ENCODE results near the gene ANKRD1.
"Not testable (repeated sequence)": the region's sequence is repeated elsewhere in the genome, so short reads cannot be mapped to it uniquely, and the experiment has no call there.

ANKRD1 gene

GRCh38 chr10:90912174-90912573 lies 8.7 kb downstream of the ANKRD1 start:
- DNase-seq (ENCODE audit: low read depth): no peak

- peak; percentile 9 for DNase-seq (ENCODE audit: low read depth)
These were observed 9.5 kb downstream of the ANKRD1 start for GRCh38 chr10:90911133-90912051.

- DNase-seq (ENCODE audit: low read depth): no peak
These were observed 14.3 kb downstream of the ANKRD1 start for GRCh38 chr10:90906596-90906995.

GRCh38 chr10:90905925-90906324 lies 15.0 kb downstream of the ANKRD1 start:
- DNase-seq (ENCODE audit: low read depth): no peak

- DNase-seq (ENCODE audit: low read depth): not testable (repeated sequence)
These were observed 24.0 kb downstream of the ANKRD1 start for GRCh38 chr10:90896916-90897315.

- no peak for DNase-seq (ENCODE audit: low read depth)
These were observed 27.7 kb downstream of the ANKRD1 start for GRCh38 chr10:90893190-90893589.

- no peak for DNase-seq (ENCODE audit: low read depth)
These were observed 30.5 kb downstream of the ANKRD1 start for GRCh38 chr10:90890347-90890746.

GRCh38 chr10:90889636-90890035 lies 31.3 kb downstream of the ANKRD1 start:
- DNase-seq (ENCODE audit: low read depth): no peak

GRCh38 chr10:90888387-90888786 lies 32.5 kb downstream of the ANKRD1 start:
- DNase-seq (ENCODE audit: low read depth): no peak

- DNase-seq (ENCODE audit: low read depth): no peak
These were observed 33.3 kb downstream of the ANKRD1 start for GRCh38 chr10:90887555-90887954.

- DNase-seq (ENCODE audit: low read depth): no peak
These were observed 35.7 kb downstream of the ANKRD1 start for GRCh38 chr10:90885176-90885575.

GRCh38 chr10:90884431-90884830 lies 36.5 kb downstream of the ANKRD1 start:
- no peak for DNase-seq (ENCODE audit: low read depth)

- DNase-seq (ENCODE audit: low read depth): not testable (repeated sequence)
These were observed 40.7 kb downstream of the ANKRD1 start for GRCh38 chr10:90880059-90880719.

GRCh38 chr10:90879062-90879461 lies 41.8 kb downstream of the ANKRD1 start:
- no peak for DNase-seq (ENCODE audit: low read depth)

GRCh38 chr10:90872648-90873020 lies 48.3 kb downstream of the ANKRD1 start:
- no peak for DNase-seq (ENCODE audit: low read depth)

- DNase-seq (ENCODE audit: low read depth): peak; percentile 72
These were observed 48.9 kb downstream of the ANKRD1 start, which contains the start of gene RPP30 for GRCh38 chr10:90871766-90872647. TSS of gene RPP30 (plus strand) at chr10:90871974. CDS start at chr10:90871987, 13 bp downstream.

GRCh38 chr10:90871279-90871765 lies 49.6 kb downstream of the ANKRD1 start:
- DNase-seq (ENCODE audit: low read depth): peak; percentile 12

GRCh38 chr10:90866050-90866598 lies 54.8 kb downstream of the ANKRD1 start:
- DNase-seq (ENCODE audit: low read depth): no peak

- no peak for DNase-seq (ENCODE audit: low read depth)
These were observed 55.5 kb downstream of the ANKRD1 start for GRCh38 chr10:90865401-90865800.

GRCh38 chr10:90862908-90863514 lies 57.9 kb downstream of the ANKRD1 start:
- no peak for DNase-seq (ENCODE audit: low read depth)

All from activated T-cell treated with anti-CD3 and anti-CD28 coated beads for 1 hour (primary cell).